HEK293 (cell line): ENCODE data around the gene CACNG7.

Experiments used
- CTCF ChIA-PET: fragments of 350-600 bp; formaldehyde crosslinking; extraction: SDS; loops from one replicate; lab custom pipeline; 2021; ENCODE audit warnings: antibody characterized with exemption; lab: Yijun Ruan, JAX
- POLR2A ChIA-PET: fragments of 300-600 bp; formaldehyde crosslinking; extraction: SDS; loops from one replicate; lab custom pipeline; 2020; ENCODE audit warnings: antibody characterized with exemption, inconsistent platforms; lab: Yijun Ruan, JAX
- H3K27ac ChIP-seq: fragments of 200-500 bp; sonication (Bioruptor generic); 2 replicates; pipeline ENCODE4 v1.5.1; 2014; ENCODE audit warnings: low read depth, low read length, control low read depth, inconsistent platforms; ENCODE audit errors: extremely low read depth
- H3K36me3 ChIP-seq, 2 experiments: fragments of 200-500 bp in 1 of 2; sonication (Bioruptor generic) in 1 of 2; 1 replicate in 1 of 2; 2 replicates in 1 of 2; pipeline ENCODE4 v1.5.1; 2014 to 2017; ENCODE audit warnings: inconsistent platforms in 2 of 2, low read length in 2 of 2; ENCODE audit not compliant: control insufficient read depth in 2 of 2, insufficient read depth in 1 of 2
- H3K4me1 ChIP-seq: fragments of 200-500 bp; sonication (Bioruptor generic); 2 replicates; pipeline ENCODE4 v1.5.1; 2014; ENCODE audit warnings: mild to moderate bottlenecking, low read length, inconsistent platforms; ENCODE audit not compliant: control insufficient read depth, insufficient read depth
- H3K4me3 ChIP-seq: 2 replicates; pipeline ENCODE4 v1.5.1; 2011; ENCODE audit warnings: low read depth, mild to moderate bottlenecking, control low read depth, low read length, moderate library complexity
- H3K9me3 ChIP-seq: fragments of 200-500 bp; sonication (Bioruptor generic); 2 replicates; pipeline ENCODE4 v1.5.1; 2014; ENCODE audit warnings: low read depth, low read length, inconsistent platforms; ENCODE audit not compliant: control insufficient read depth, insufficient read depth
- EGR2 ChIP-seq: fragments of 450-650 bp; formaldehyde crosslinking; IDR thresholded peaks from 2 replicates; pipeline ENCODE4 v1.5.1; 2016; ENCODE audit warnings: low read depth, missing biosample characterization, missing genetic modification characterization
- PRDM1 ChIP-seq: fragments of 450-650 bp; formaldehyde crosslinking; IDR thresholded peaks from 2 replicates; pipeline ENCODE4; 2016; ENCODE audit warnings: missing biosample characterization, missing genetic modification characterization
- WT1 ChIP-seq: fragments of 450-650 bp; formaldehyde crosslinking; IDR thresholded peaks from 2 replicates; pipeline ENCODE4 v1.5.1; 2016; ENCODE audit warnings: missing biosample characterization, missing genetic modification characterization
- ZFP3 ChIP-seq: fragments of 450-650 bp; formaldehyde crosslinking; IDR thresholded peaks from 2 replicates; pipeline ENCODE4 v1.5.1; 2016; ENCODE audit warnings: low read depth, missing biosample characterization, missing genetic modification characterization
- ZNF18 ChIP-seq: fragments of 450-650 bp; formaldehyde crosslinking; IDR thresholded peaks from 2 replicates; pipeline ENCODE4 v1.5.1; 2016; ENCODE audit warnings: missing biosample characterization, missing genetic modification characterization
- ZNF341 ChIP-seq: fragments of 450-650 bp; formaldehyde crosslinking; IDR thresholded peaks from 2 replicates; pipeline ENCODE4; 2016; ENCODE audit warnings: low read depth, missing biosample characterization, missing genetic modification characterization
- ZNF366 ChIP-seq: fragments of 450-650 bp; formaldehyde crosslinking; conservative IDR thresholded peaks from 2 replicates; pipeline ENCODE4 v1.5.1; 2016; ENCODE audit warnings: missing biosample characterization, missing genetic modification characterization
- ZNF433 ChIP-seq: fragments of 450-650 bp; formaldehyde crosslinking; IDR thresholded peaks from 2 replicates; pipeline ENCODE4 v1.5.1; 2016; ENCODE audit warnings: missing biosample characterization, missing genetic modification characterization, low read depth
- ZNF48 ChIP-seq: fragments of 450-650 bp; formaldehyde crosslinking; IDR thresholded peaks from 2 replicates; pipeline ENCODE4 v1.5.1; 2016; ENCODE audit warnings: missing biosample characterization, missing genetic modification characterization
- ZNF626 ChIP-seq: fragments of 450-650 bp; sonication (Bioruptor Pico); formaldehyde crosslinking; IDR thresholded peaks from 2 replicates; pipeline ENCODE4 v1.5.1; 2018; ENCODE audit warnings: missing biosample characterization, missing genetic modification characterization, inconsistent platforms
- ZNF639 ChIP-seq: fragments of 450-650 bp; formaldehyde crosslinking; IDR thresholded peaks from 2 replicates; pipeline ENCODE4 v1.5.1; 2016; ENCODE audit warnings: missing biosample characterization, missing genetic modification characterization
- ZNF654 ChIP-seq: fragments of 450-650 bp; formaldehyde crosslinking; IDR thresholded peaks from 2 replicates; pipeline ENCODE4 v1.5.1; 2016; ENCODE audit warnings: low read depth, missing biosample characterization, missing genetic modification characterization
- TF ChIP-seq, protein P1 (sequence below): fragments of 450-650 bp; formaldehyde crosslinking; conservative IDR thresholded peaks from 2 replicates; pipeline ENCODE4 v1.5.1; 2016; ENCODE audit warnings: low read depth, missing biosample characterization, missing genetic modification characterization
- TF ChIP-seq, protein P2 (sequence below): fragments of 450-650 bp; formaldehyde crosslinking; IDR thresholded peaks from 2 replicates; pipeline ENCODE4 v1.5.1; 2017; ENCODE audit warnings: missing biosample characterization, missing genetic modification characterization

CACNG7 gene

GRCh38 chr19:53876651-53877224 lies 32.3 kb upstream of the CACNG7 start:
- Histone ChIP-seq H3K4me3 (no peak overlapping the region), H3K36me3 (peaks cover 9 to 17% of the 10 kb centered on the region in 2 experiments; a peak in 2 of 3 replicates), H3K9me3 (no peaks in the 10 kb centered on the region), H3K27ac (no peak overlapping the region), H3K4me1 (peaks cover 8% of the 10 kb centered on the region; the same call in 1 of the 2 replicates)
- ChIA-PET POLR2A (interaction anchor here (0.5 to 1.9 kb wide), 4 partner anchors 9 to 1547 kb away, joined by 3 to 12 read pairs (median 4); partner anchors contain the start of gene MYADM), CTCF (interaction anchor here (0.6 to 1.5 kb wide), 3 partner anchors 10 to 778 kb away, joined by 3 to 5 read pairs (median 3); no protein-coding TSS in a partner anchor)
- TF ChIP-seq, protein P1, sequence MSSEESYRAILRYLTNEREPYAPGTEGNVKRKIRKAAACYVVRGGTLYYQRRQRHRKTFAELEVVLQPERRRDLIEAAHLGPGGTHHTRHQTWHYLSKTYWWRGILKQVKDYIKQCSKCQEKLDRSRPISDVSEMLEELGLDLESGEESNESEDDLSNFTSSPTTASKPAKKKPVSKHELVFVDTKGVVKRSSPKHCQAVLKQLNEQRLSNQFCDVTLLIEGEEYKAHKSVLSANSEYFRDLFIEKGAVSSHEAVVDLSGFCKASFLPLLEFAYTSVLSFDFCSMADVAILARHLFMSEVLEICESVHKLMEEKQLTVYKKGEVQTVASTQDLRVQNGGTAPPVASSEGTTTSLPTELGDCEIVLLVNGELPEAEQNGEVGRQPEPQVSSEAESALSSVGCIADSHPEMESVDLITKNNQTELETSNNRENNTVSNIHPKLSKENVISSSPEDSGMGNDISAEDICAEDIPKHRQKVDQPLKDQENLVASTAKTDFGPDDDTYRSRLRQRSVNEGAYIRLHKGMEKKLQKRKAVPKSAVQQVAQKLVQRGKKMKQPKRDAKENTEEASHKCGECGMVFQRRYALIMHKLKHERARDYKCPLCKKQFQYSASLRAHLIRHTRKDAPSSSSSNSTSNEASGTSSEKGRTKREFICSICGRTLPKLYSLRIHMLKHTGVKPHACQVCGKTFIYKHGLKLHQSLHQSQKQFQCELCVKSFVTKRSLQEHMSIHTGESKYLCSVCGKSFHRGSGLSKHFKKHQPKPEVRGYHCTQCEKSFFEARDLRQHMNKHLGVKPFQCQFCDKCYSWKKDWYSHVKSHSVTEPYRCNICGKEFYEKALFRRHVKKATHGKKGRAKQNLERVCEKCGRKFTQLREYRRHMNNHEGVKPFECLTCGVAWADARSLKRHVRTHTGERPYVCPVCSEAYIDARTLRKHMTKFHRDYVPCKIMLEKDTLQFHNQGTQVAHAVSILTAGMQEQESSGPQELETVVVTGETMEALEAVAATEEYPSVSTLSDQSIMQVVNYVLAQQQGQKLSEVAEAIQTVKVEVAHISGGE (tag by site-specific recombination), result no peak
- TF ChIP-seq ZNF341, result no peak

DNA sequence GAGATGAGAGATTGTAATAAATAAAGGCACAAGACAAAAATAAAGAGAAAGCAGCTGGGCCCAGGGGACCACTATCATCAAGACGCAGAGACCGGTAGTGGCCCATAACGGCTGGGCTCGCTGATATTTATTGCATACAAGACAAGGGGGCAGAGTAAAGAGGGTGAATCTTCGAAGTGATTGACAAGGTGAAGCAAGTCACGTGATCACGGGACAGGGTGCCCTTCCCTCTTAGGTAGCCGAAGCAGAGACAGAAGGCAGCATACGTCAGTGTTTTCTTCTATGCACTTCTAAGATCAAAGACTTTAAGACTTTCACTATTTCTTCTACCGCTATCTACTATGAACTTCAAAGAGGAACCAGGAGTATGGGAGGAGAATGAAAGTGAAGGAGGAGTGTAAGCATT lies 31.7 kb upstream of the CACNG7 start:
- CTCF ChIA-PET, result interaction anchor here (1.5 kb wide), 1 partner anchor 11 kb away, joined by 3 read pairs; no protein-coding TSS in a partner anchor
- H3K27ac ChIP-seq, result no peak overlapping the region
- H3K4me3 ChIP-seq, result no peak overlapping the region
- POLR2A ChIA-PET, result interaction anchor here (1.0 to 1.9 kb wide), 2 partner anchors 9 to 18 kb away, joined by 3 to 12 read pairs; partner anchors contain the start of gene MYADM
- H3K4me1 ChIP-seq, result peaks cover 8% of the 10 kb centered on the region; the same call in 1 of the 2 replicates
- H3K9me3 ChIP-seq, result no peaks in the 10 kb centered on the region
- TF ChIP-seq PRDM1 (tag by site-specific recombination) (0 out of 2 replicates have a peak, but pooled peaks have one; percentile 14), ZNF366 (tag by site-specific recombination) (no peak)
- H3K36me3 ChIP-seq, result peaks cover 9 to 17% of the 10 kb centered on the region in 2 experiments; a peak in 2 of 3 replicates

DNA sequence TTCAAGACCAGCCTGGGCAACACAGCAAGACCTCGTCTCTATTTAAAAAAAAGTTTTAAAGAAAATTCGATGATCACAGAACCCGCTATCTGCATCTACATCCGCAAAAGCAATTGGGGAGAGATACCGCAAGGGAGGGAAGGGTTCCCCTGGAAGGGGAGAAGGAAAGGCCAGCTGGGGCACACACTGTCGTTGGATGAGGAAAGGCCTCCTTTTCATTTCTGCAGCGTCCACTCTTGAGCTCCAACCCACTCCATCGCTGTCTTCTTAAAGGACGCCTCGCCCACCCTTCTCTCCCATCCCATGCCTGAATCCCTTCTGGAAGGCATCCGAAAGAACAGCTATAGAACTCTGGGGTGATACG lies 30.3 kb upstream of the CACNG7 start:
- ChIA-PET CTCF (interaction anchor here (0.6 to 0.8 kb wide), 3 partner anchors 37 to 405 kb away, joined by 3 to 4 read pairs (median 4); no protein-coding TSS in a partner anchor), POLR2A (interaction anchor here (0.7 to 1.6 kb wide), 8 partner anchors 8 to 311 kb away, joined by 3 to 39 read pairs (median 4); partner anchors contain the start of genes MBOAT7, MYADM and NDUFA3)
- peak overlapping the region; percentile 27; the same call in 1 of the 2 replicates for H3K27ac ChIP-seq
- H3K36me3 ChIP-seq, result peaks cover 9 to 12% of the 10 kb centered on the region in 2 experiments; a peak in 2 of 3 replicates
- H3K4me3 ChIP-seq, result peak overlapping the region; percentile 58
- TF ChIP-seq WT1 (tag by site-specific recombination), result no peak
- TF ChIP-seq ZFP3 (tag by site-specific recombination), result no peak
- no peak for TF ChIP-seq ZNF433 (tag by site-specific recombination)
- no peak for TF ChIP-seq EGR2
- no peak for TF ChIP-seq ZNF626
- no peak for TF ChIP-seq ZNF654 (tag by site-specific recombination)
- no peak for TF ChIP-seq ZNF48
- TF ChIP-seq ZNF639 (tag by site-specific recombination), result no peak
- TF ChIP-seq, protein P2, sequence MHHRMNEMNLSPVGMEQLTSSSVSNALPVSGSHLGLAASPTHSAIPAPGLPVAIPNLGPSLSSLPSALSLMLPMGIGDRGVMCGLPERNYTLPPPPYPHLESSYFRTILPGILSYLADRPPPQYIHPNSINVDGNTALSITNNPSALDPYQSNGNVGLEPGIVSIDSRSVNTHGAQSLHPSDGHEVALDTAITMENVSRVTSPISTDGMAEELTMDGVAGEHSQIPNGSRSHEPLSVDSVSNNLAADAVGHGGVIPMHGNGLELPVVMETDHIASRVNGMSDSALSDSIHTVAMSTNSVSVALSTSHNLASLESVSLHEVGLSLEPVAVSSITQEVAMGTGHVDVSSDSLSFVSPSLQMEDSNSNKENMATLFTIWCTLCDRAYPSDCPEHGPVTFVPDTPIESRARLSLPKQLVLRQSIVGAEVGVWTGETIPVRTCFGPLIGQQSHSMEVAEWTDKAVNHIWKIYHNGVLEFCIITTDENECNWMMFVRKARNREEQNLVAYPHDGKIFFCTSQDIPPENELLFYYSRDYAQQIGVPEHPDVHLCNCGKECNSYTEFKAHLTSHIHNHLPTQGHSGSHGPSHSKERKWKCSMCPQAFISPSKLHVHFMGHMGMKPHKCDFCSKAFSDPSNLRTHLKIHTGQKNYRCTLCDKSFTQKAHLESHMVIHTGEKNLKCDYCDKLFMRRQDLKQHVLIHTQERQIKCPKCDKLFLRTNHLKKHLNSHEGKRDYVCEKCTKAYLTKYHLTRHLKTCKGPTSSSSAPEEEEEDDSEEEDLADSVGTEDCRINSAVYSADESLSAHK (tag by site-specific recombination), result no peak
- TF ChIP-seq ZNF18 (tag by site-specific recombination), result no peak
- no peaks in the 10 kb centered on the region for H3K9me3 ChIP-seq
- H3K4me1 ChIP-seq, result peaks cover 8% of the 10 kb centered on the region; the same call in 1 of the 2 replicates
